ENCODE results near the gene TNFRSF4. TPM values are rescaled to one million over a fixed set of nuclear protein-coding genes. Genes with fewer than 3 reads are reported as not detected.
"Not testable (repeated sequence)": the region's sequence is repeated elsewhere in the genome, so short reads cannot be mapped to it uniquely, and the experiment has no call there.

The TNFRSF4 gene
- polyA plus RNA-seq, 3 donors = 0.74 to 1.9 (median 0.93) TPM

GRCh38 chr1:1185101-1185765, 28.7 kb downstream of the TNFRSF4 start:
- DNase-seq (ENCODE audit: low read depth in 3 of 3, low spot score in 2 of 3) = no peak

DNA sequence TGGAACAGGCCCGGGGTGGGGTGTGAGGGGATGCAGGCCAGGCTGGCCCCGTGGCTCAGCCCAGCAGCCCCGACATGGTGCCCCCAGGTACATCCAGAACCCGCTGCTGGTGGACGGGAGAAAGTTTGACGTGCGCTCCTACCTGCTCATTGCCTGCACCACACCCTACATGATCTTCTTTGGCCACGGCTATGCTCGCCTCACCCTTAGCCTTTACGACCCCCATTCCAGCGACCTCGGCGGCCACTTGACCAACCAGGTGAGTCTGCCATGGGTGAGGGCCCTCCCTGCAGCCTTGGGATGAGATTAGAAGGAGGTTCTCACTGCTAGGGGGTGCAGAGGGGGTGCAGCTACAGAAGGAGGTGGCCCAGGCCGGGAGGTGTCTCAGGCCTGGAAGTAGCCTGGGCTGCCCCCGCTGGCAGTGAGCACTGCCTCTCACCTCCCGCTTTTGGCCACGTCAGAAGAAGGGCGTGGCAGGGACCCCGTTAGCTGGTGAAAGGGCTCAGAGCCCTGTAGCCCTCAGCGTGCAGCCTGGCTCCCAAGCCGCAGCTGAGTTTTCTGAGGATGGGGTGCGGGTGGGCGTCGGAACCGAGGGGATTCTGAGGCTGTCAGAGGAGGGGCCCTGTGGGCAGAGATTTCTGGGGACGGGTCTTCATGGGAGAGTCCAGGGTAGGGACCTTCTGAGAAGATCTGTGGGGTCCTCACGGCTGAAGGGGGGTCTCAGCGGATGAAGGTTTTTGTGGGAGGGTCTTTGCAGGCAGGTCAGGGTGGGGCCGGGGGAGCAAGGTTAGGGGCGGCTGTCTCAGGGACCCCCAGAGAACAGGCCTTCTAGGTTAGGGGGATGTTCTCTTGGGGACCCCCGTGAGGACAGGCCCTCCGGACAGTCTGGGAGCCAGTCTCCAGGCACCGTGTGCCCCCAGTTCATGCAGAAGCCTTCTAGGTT, 29.8 kb downstream of the TNFRSF4 start:
- no peak for DNase-seq (ENCODE audit: low read depth in 3 of 3, low spot score in 2 of 3)

GRCh38 chr1:1183221-1183747, 30.7 kb downstream of the TNFRSF4 start:
- no peak for DNase-seq (ENCODE audit: low read depth in 3 of 3, low spot score in 2 of 3)

GRCh38 chr1:1182491-1183220, 31.3 kb downstream of the TNFRSF4 start:
- no peak for DNase-seq (ENCODE audit: low read depth in 3 of 3, low spot score in 2 of 3)

GRCh38 chr1:1181938-1182410, 32.0 kb downstream of the TNFRSF4 start:
- DNase-seq (ENCODE audit: low read depth in 3 of 3, low spot score in 2 of 3) = no peak

DNA sequence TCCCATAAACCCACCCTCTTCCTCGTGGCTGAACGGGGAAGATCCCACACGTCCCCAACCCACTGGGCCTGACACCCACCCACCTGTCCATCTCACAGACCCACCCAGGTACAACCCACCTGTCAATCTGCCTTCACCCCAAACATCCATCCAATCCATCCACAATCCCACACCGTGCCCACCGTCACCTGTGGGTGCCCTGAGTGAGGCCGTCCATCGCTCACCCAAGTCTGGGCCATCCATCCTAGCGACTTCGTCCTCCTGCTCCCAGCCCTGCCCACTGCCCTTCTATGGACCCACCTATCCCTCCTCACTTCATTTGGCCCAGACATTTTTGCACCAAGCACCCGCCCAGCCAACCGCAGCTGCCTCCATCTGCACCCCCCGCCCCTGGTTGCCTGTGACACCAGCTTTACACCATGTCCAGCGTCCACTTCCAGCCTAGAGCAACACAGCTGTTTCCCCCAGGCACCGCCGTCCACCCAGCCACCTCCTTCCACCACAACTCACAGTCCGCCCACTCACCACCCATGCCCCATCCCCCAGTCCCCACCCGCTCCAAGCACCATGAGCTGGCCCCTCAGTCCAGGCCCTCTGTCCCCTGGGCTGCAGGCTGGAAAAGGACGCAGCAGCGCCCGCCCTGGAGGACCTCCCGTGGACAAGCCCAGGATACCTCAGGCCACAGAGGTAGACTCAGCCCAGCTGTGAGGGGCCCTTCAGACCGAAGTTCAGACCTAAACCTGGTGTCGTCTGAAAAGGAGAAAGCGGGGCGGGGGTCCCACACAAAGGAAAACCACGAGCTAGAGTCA, 32.6 kb downstream of the TNFRSF4 start:
- no peak for DNase-seq (ENCODE audit: low read depth in 3 of 3, low spot score in 2 of 3)

DNA sequence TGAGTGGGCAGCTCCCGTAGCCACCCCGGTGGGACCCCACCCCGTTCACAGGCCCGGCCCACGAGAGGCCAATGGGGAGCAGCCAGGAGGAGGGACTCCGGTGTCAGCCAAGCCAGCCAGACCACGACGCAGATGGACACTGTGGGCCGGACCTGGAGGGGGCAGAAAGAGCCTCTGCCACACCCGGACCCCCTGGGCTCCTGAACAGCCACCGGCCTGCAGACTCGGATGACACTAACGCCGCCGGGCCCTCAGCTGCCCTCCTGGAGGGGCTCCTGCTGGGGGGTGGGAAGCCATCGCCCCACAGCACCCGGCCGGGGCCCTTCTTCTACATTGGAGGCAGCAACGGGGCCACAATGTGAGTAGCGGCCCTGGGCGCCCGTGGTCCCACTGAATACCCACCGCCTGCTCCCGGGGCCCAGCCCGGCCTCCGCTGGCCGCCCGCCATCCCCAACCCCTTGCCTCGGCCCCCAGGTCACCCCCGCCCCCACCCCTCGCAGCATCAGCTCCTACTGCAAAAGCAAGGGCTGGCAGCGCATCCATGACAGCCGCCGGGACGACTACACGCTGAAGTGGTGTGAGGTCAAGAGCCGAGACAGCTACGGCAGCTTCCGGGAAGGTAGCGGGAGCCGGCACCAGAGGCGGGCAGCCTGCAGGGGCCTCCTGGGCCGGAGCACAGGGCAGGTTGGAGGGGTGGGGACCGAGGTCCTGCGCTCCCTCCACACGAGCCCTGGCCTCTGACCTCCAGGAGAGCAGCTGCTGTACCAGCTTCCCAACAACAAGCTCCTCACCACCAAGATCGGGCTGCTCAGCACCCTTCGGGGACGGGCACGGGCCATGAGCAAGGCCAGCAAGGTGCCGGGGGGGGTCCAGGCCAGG, 33.7 kb downstream of the TNFRSF4 start:
- no peak for DNase-seq (ENCODE audit: low read depth in 3 of 3, low spot score in 2 of 3)

GRCh38 chr1:1179346-1179982, 34.5 kb downstream of the TNFRSF4 start:
- no peak for DNase-seq (ENCODE audit: low read depth in 3 of 3, low spot score in 2 of 3)

GRCh38 chr1:1178794-1179331, 35.1 kb downstream of the TNFRSF4 start:
- DNase-seq (ENCODE audit: low read depth in 3 of 3, low spot score in 2 of 3) = no peak

GRCh38 chr1:1177452-1178206, 36.3 kb downstream of the TNFRSF4 start:
- DNase-seq (ENCODE audit: low read depth in 3 of 3, low spot score in 2 of 3) = no peak

DNA sequence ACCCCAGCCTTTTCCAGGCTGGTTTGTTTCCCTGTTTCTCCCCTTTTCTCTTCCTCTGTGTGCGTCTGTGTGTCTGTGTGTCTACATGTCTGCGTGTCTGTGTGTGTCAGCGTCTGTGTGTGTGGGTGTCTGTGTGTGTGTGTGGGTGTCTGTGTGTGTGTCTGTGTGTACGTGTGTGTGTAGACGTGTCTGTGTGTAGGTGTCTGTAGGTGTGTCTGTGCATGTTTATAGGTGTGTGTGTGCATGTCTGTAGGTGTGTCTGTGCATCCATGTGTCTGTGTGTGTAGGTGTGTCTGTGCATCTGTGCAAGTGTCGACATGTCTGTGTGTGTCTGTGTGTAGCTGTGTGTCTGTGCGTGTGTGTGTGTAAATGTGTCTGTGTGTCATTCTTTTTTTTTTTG, 37.0 kb downstream of the TNFRSF4 start:
- no peak for DNase-seq (ENCODE audit: low read depth in 3 of 3, low spot score in 2 of 3)

DNA sequence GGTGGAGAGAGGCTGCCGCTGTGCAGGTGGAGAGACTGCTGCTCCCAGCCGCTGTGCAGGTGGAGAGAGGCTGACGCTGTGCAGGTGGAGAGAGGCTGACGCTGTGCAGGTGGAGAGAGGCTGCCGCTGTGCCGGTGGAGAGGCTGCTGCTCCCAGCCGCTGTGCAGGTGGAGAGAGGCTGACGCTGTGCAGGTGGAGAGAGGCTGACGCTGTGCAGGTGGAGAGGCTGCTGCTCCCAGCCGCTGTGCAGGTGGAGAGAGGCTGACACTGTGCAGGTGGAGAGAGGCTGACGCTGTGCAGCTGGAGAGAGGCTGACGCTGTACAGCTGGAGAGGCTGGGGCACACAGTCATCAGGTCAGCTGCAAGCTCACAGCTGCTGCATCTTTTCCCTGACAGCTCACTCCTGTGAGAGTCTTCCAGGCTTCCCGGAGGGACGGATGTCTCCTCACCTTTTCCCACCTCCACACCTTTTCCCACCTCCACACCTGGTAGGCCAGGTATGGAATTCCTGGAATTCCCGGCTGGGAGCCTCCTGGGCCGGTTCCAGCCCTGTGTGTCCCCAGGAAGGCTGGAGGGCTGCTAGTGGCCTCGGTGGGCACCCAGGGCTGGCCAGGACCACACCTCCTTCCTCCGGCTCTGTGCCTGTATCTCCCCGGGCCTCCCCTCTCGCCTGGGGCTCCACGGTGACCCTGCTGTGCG, 37.7 kb downstream of the TNFRSF4 start:
- not testable (repeated sequence) for DNase-seq (ENCODE audit: low read depth in 3 of 3, low spot score in 2 of 3)

- no peak for DNase-seq (ENCODE audit: low read depth in 3 of 3, low spot score in 2 of 3)
Measured at GRCh38 chr1:1175221-1176062, 38.5 kb downstream of the TNFRSF4 start.

DNA sequence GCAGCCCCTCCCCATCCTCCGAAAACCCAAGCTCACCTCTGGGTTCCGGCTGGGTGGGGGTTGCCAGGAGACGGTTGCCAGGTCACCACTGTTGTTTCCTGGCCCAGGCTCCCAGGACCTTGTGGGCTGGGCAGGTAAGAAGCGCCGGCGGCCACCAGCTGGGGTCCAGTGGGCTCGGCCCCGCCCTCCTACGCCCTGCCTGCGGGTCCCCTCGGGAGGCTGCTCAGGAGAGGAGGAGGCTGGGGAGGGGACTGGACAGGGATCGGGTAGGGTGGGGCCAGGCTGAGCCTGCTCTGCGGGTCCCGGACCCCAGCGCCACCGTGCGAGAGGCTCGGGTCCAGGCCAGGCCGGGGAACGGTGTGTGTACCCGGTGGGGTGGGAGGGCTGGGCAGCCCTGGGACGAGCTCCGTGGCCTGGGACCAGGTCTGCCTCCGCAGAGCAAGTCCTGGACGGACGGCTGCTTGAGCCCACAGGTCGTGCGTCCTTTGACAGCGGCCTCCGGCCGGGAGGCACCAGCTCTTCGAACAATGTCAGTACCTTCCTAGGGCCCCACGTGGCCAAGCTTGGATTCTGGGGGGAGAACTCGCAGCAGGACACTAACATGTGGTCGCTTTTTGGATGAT, 40.0 kb downstream of the TNFRSF4 start, which contains the start of gene TTLL10:
TTLL10 (plus strand) TSS at position 88 of the 623 bp plus-strand sequence. CDS start 5,336 bp downstream, outside the sequence.
- DNase-seq (ENCODE audit: low read depth in 3 of 3, low spot score in 2 of 3) = no peak

DNA sequence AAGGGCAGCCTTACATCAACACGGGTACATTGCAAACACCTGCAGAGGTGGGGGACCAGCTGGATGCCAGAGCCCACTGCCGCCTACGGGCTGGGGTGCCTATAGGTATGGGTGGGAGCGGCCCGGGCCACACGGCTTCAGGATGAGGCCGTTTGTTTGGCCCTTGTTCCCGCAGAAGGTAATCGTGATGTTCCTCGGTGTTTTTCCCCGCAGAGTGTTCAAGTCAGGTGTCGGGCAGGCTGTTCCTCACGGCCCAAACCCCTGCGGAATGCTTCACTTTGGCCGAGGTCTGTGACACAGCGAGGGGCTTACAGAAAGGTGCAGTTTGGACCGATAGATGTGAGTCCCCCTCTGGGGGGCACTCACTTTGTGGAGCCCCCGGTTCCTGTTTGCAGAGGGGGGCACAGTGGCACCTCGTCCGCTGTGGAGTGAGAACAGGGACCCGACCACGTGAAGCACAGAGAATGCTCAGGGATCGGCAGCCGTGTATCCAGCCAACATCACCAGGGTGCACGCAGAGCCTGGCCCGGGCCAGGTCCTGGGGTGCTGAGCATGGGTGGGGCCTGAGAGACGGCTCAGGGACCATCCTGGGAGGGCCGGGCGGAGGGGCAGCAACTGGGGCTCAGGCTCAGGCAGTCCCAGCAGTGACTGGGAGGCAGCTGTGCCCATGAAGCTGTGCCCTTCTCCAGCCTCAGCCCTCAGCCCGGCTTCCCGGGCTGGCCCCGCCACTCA, 40.7 kb downstream of the TNFRSF4 start:
- no peak for DNase-seq (ENCODE audit: low read depth in 3 of 3, low spot score in 2 of 3)

All from right renal cortex interstitium (tissue), 3 donors.